Upper lobe of left lung (tissue), 6 donors: ENCODE measurements around the gene ABT1. TPM values are rescaled to one million over a fixed set of nuclear protein-coding genes. Genes with fewer than 3 reads are reported as not detected.

ENCODE experiments used
- ATAC-seq, 2 donors: fragments of 200-7000 bp; cut with Tn5 transposase; one replicate each; pipeline ENCODE4 v1.9.1; 2022; ENCODE audit warnings: mild to moderate bottlenecking in 2 of 2, moderate library complexity in 2 of 2; ENCODE audit not compliant: low FRiP score in 2 of 2
- DNase-seq, 2 donors: peaks; one replicate each; pipeline ENCODE4 v3.0.0-alpha.2; 2019 to 2020
- H3K27ac ChIP-seq, 4 donors: fragments of 200-600 bp; sonication (generic); one replicate each; pipeline ENCODE4 v1.5.1; 2016 to 2019
- H3K27me3 ChIP-seq, 4 donors: fragments of 200-600 bp; sonication (generic); one replicate each; pipeline ENCODE4 v1.5.1; 2017 to 2019
- H3K36me3 ChIP-seq, 4 donors: fragments of 200-600 bp; sonication (generic); one replicate each; pipeline ENCODE4 v1.5.1; 2016 to 2019
- H3K4me1 ChIP-seq, 4 donors: fragments of 200-600 bp; sonication (generic); one replicate each; pipeline ENCODE4 v1.5.1; 2018 to 2019
- H3K4me3 ChIP-seq, 4 donors: fragments of 200-600 bp; sonication (generic); one replicate each; pipeline ENCODE4 v1.5.1; 2017 to 2019; ENCODE audit warnings: mild to moderate bottlenecking in 2 of 4, moderate library complexity in 1 of 4
- H3K9me3 ChIP-seq, 4 donors: fragments of 200-600 bp; sonication (generic); one replicate each; pipeline ENCODE4 v1.5.1; 2018 to 2019
- CTCF ChIP-seq, 6 experiments: fragments of 450-650 bp in 4 of 6; fragments of 200-600 bp in 2 of 6; sonication (generic) in 2 of 6; IDR thresholded peaks; one replicate each; pipeline ENCODE4 v1.5.1; 2016 to 2019; ENCODE audit warnings: antibody characterized with exemption in 6 of 6
- EP300 ChIP-seq, 4 donors: sonication (generic); formaldehyde crosslinking; IDR thresholded peaks; one replicate each; pipeline ENCODE4 v1.5.1; 2017; ENCODE audit warnings: antibody characterized with exemption in 4 of 4, control low read depth in 2 of 4
- POLR2A ChIP-seq, 4 donors: fragments of 450-650 bp; IDR thresholded peaks; one replicate each; pipeline ENCODE4 v1.5.1; 2016 to 2017; ENCODE audit warnings: antibody characterized with exemption in 4 of 4, mild to moderate bottlenecking in 2 of 4
- POLR2AphosphoS5 ChIP-seq, 2 donors: sonication (generic); formaldehyde crosslinking; IDR thresholded peaks; one replicate each; pipeline ENCODE4 v1.5.1; 2017; ENCODE audit warnings: antibody characterized with exemption in 2 of 2
- WGBS, 2 donors: methylation state at CpG; one replicate each; pipeline ENCODE4 v1.1.5; 2017 to 2018; 5-methylcytosine and 5-hydroxymethylcytosine counted together
- total RNA-seq, 6 donors: library from RNA; depleted of rRNA in 4 of 6; stranded (reverse); fragments of >200 nt in 4 of 6; gene quantifications; one replicate each; pipeline versions ENCODE4 v1.1.0 to v1.2.1, GENCODE V29; 2016 to 2021
- donor health status: DM: no; HTN: no; CAD: no; lungs with moderate emphysema.
- donor health status: DM: no; HTN: yes; CAD: no; lungs with severe emphysema.

The ABT1 gene
- total RNA-seq, 6 donors from 2014 or later: 6.3 to 22.5 (median 15.4) TPM

GRCh38 chr6:26555505-26556262 is 41.1 kb upstream of the ABT1 start:
- ATAC-seq: no peak
- no peaks in the 10 kb centered on the region for H3K27me3 ChIP-seq
- no peaks in the 10 kb centered on the region for H3K9me3 ChIP-seq
- peaks cover 10 to 17% (median 14%) of the 10 kb centered on the region in 4 donors for H3K4me1 ChIP-seq
- no peak overlapping the region for H3K27ac ChIP-seq
- DNase-seq: no peak
- H3K4me3 ChIP-seq: peak overlapping the region in 1 of 4 donors; percentile 24
- TF ChIP-seq CTCF (IDR thresholded peaks at IDR 0.05): no peak
- whole genome bisulfite sequencing, 2 donors: 48 to 57% methylated on average over 19 of the region's 19 CpGs
- no peaks in the 10 kb centered on the region for H3K36me3 ChIP-seq

- 36 to 43% methylated on average over 16 of the region's 16 CpGs for WGBS, 2 donors
- Histone ChIP-seq H3K27ac (no peak overlapping the region), H3K9me3 (no peaks in the 10 kb centered on the region), H3K4me3 (no peak overlapping the region), H3K36me3 (no peaks in the 10 kb centered on the region), H3K4me1 (peaks cover 10 to 17% (median 12%) of the 10 kb centered on the region in 4 donors), H3K27me3 (no peaks in the 10 kb centered on the region)
- TF ChIP-seq POLR2A (IDR thresholded peaks at IDR 0.05) (no peak), CTCF (IDR thresholded peaks at IDR 0.05) (no peak), POLR2AphosphoS5 (IDR thresholded peaks at IDR 0.05) (no peak), EP300 (IDR thresholded peaks at IDR 0.05) (no peak)
- DNase-seq: no peak
- no peak for ATAC-seq
Observed at GRCh38 chr6:26556263-26557070, 40.3 kb upstream of the ABT1 start.

- no peaks in the 10 kb centered on the region for H3K9me3 ChIP-seq
- no peaks in the 10 kb centered on the region for H3K4me1 ChIP-seq
- H3K27me3 ChIP-seq: no peaks in the 10 kb centered on the region
- DNase-seq (peak in 1 of 2 donors; percentile 57), ATAC-seq (no peak)
- H3K27ac ChIP-seq: no peak overlapping the region
- TF ChIP-seq CTCF (IDR thresholded peaks at IDR 0.05): no peak
- no peak for TF ChIP-seq POLR2AphosphoS5 (IDR thresholded peaks at IDR 0.05)
- no peak for TF ChIP-seq EP300 (IDR thresholded peaks at IDR 0.05)
- no peak for TF ChIP-seq POLR2A (IDR thresholded peaks at IDR 0.05)
- H3K36me3 ChIP-seq: no peaks in the 10 kb centered on the region
- 76 to 95% methylated on average over 17 of the region's 17 CpGs for WGBS, 2 donors
- H3K4me3 ChIP-seq: no peak overlapping the region
Observed at GRCh38 chr6:26561533-26562466, 35.0 kb upstream of the ABT1 start.

- Histone ChIP-seq H3K27me3 (no peaks in the 10 kb centered on the region), H3K4me1 (peaks cover 0 to 7% (median 0%) of the 10 kb centered on the region in 4 donors), H3K9me3 (no peaks in the 10 kb centered on the region), H3K4me3 (no peak overlapping the region), H3K27ac (no peak overlapping the region), H3K36me3 (no peaks in the 10 kb centered on the region)
- ATAC-seq: no peak
- 82 to 84% methylated on average over 6 of the region's 6 CpGs for WGBS, 2 donors
- TF ChIP-seq POLR2AphosphoS5 (IDR thresholded peaks at IDR 0.05) (no peak), EP300 (IDR thresholded peaks at IDR 0.05) (no peak), POLR2A (IDR thresholded peaks at IDR 0.05) (no peak), CTCF (IDR thresholded peaks at IDR 0.05) (no peak)
- DNase-seq: no peak
Observed at GRCh38 chr6:26563488-26563887, 33.3 kb upstream of the ABT1 start.
